Stimulated activated CD4-positive, alpha-beta T cell treated with anti-CD3 and anti-CD28 coated beads, Interleukin-4, amount 100 ng/mL, for 1 hour (primary cell): ENCODE results near the gene NOL6.
A peak's percentile ranks its signal among the peaks of the same experiment; 100 is the strongest.
"Not testable (repeated sequence)": the region's sequence is repeated elsewhere in the genome, so short reads cannot be mapped to it uniquely, and the experiment has no call there.

ENCODE experiments used
- DNase-seq: peaks from one replicate; pipeline ENCODE4 v3.0.0-alpha.2; 2020

The NOL6 gene

GRCh38 chr9:33426843-33427293 is 46.9 kb downstream of the NOL6 start:
- no peak for DNase-seq

- DNase-seq: no peak
Measured at GRCh38 chr9:33425128-33425533, 48.6 kb downstream of the NOL6 start.

- DNase-seq: not testable (repeated sequence)
Measured at GRCh38 chr9:33424492-33424891, 49.2 kb downstream of the NOL6 start.

- not testable (repeated sequence) for DNase-seq
Measured at GRCh38 chr9:33424043-33424442, 49.7 kb downstream of the NOL6 start.

GRCh38 chr9:33419708-33420303 is 53.9 kb downstream of the NOL6 start:
- DNase-seq: no peak

- no peak for DNase-seq
Measured at GRCh38 chr9:33418090-33418489, 55.6 kb downstream of the NOL6 start.

GRCh38 chr9:33416996-33417395 is 56.7 kb downstream of the NOL6 start:
- peak; percentile 11 for DNase-seq

- peak; percentile 85 for DNase-seq
Measured at GRCh38 chr9:33415501-33416038, 58.2 kb downstream of the NOL6 start.

- DNase-seq: no peak
Measured at GRCh38 chr9:33414889-33415500, 58.7 kb downstream of the NOL6 start.

- DNase-seq: no peak
Measured at GRCh38 chr9:33414268-33414667, 59.5 kb downstream of the NOL6 start.
